ENCODE measurements around the gene CHID1.

- TF ChIP-seq CTCF (IDR thresholded peaks at IDR 0.05) (no peak), EP300 (IDR thresholded peaks at IDR 0.05) (no peak), POLR2A (IDR thresholded peaks at IDR 0.05) (no peak)
Measured at GRCh38 chr11:855330-855674, 55.3 kb downstream of the CHID1 start.
